ENCODE data around the gene CHAC1. TPM values are rescaled to one million over a fixed set of nuclear protein-coding genes. Genes with fewer than 3 reads are reported as not detected.

The CHAC1 gene
- total RNA-seq, 2 experiments from 2014 or later: 0.42 to 0.47 TPM

DNA sequence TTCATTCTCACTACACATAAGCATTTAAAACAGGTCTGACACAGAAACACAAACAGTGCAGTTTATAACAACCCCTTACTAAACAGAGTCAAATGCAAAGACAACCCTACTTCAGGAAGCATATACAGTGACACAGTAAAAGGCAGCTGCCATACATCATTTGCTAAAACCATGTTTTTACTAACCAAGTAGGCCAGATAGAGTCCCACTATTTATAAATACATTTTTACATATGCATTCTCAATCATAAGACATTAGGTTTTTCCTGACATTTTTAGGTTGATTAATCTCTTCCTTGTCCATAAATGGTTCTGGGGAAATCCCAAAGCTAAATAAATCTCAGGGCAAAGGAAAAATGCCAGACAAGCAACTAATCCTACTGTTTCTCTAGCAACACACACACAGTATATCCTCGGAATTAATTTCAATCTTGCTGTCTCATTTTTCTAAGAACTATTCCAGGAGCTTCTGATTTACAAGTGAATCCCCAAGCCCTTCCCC lies 39.0 kb downstream of the CHAC1 start:
- TF ChIP-seq, protein P1, sequence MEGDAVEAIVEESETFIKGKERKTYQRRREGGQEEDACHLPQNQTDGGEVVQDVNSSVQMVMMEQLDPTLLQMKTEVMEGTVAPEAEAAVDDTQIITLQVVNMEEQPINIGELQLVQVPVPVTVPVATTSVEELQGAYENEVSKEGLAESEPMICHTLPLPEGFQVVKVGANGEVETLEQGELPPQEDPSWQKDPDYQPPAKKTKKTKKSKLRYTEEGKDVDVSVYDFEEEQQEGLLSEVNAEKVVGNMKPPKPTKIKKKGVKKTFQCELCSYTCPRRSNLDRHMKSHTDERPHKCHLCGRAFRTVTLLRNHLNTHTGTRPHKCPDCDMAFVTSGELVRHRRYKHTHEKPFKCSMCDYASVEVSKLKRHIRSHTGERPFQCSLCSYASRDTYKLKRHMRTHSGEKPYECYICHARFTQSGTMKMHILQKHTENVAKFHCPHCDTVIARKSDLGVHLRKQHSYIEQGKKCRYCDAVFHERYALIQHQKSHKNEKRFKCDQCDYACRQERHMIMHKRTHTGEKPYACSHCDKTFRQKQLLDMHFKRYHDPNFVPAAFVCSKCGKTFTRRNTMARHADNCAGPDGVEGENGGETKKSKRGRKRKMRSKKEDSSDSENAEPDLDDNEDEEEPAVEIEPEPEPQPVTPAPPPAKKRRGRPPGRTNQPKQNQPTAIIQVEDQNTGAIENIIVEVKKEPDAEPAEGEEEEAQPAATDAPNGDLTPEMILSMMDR (IDR thresholded peaks at IDR 0.05): no peak
- DNase-seq (no peak), ATAC-seq (ENCODE audit: poor library complexity) (no peak)
- H3K9me3 Mint-ChIP-seq: no peaks in the 10 kb centered on the region
- no peaks in the 10 kb centered on the region for H3K4me1 Mint-ChIP-seq (ENCODE audit: low read depth)
- Histone ChIP-seq H3K27me3 (ENCODE audit: control insufficient read depth in 1 of 2, insufficient read depth in 2 of 2, low read length in 2 of 2) (no peaks in the 10 kb centered on the region), H3K27ac (ENCODE audit: low read depth in 1 of 2, low read length in 2 of 2) (no peak overlapping the region), H3K4me3 (ENCODE audit: low read length) (no peak overlapping the region), H3K36me3 (ENCODE audit: insufficient read depth, low read length) (peaks cover 62% of the 10 kb centered on the region), H3K4me1 (ENCODE audit: insufficient read depth, low read length) (no peaks in the 10 kb centered on the region), H3K9me3 (ENCODE audit: control insufficient read depth in 1 of 2, insufficient read depth in 1 of 2, low read length in 2 of 2) (no peaks in the 10 kb centered on the region)
- H3K36me3 Mint-ChIP-seq (ENCODE audit: low read depth): peaks cover 80% of the 10 kb centered on the region
- no peak overlapping the region for H3K27ac Mint-ChIP-seq
- no peak overlapping the region for H3K4me3 Mint-ChIP-seq
- no peaks in the 10 kb centered on the region for H3K27me3 Mint-ChIP-seq
- intact Hi-C loops (cut with DNase I, micrococcal nuclease): no loop called here
- ChIA-PET CTCF (no interaction called here), POLR2A (no interaction called here)

DNA sequence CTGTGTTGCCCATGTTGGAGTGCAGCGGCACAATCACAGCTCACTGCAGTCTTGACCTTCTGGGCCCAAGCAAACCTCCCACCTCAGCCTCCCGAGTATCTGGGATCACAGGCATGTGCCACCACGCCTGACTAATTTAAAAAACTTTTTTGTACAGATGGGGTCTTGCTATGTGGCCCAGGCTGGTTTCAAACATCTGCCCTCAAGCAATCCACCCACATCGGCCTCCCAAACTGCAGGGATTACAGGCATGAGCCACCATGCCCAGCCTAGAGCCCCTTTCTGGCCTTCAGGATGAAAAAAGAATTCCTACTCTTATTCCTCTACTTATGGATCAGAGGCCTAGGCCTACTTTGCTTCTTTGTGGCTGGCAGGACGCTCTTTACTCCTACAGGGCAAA lies 39.6 kb downstream of the CHAC1 start:
- DNase-seq: no peak
- H3K27me3 Mint-ChIP-seq: no peaks in the 10 kb centered on the region
- no peak overlapping the region for H3K27ac ChIP-seq (ENCODE audit: low read depth in 1 of 2, low read length in 2 of 2)
- peaks cover 80% of the 10 kb centered on the region for H3K36me3 Mint-ChIP-seq (ENCODE audit: low read depth)
- peaks cover 62% of the 10 kb centered on the region for H3K36me3 ChIP-seq (ENCODE audit: insufficient read depth, low read length)
- no peak overlapping the region for H3K4me3 ChIP-seq (ENCODE audit: low read length)
- H3K4me1 Mint-ChIP-seq (ENCODE audit: low read depth): no peaks in the 10 kb centered on the region
- TF ChIP-seq, protein P1 (IDR thresholded peaks at IDR 0.05): no peak
- no peaks in the 10 kb centered on the region for H3K27me3 ChIP-seq (ENCODE audit: control insufficient read depth in 1 of 2, insufficient read depth in 2 of 2, low read length in 2 of 2)
- no peaks in the 10 kb centered on the region for H3K9me3 ChIP-seq (ENCODE audit: control insufficient read depth in 1 of 2, insufficient read depth in 1 of 2, low read length in 2 of 2)
- no peak overlapping the region for H3K27ac Mint-ChIP-seq
- no peaks in the 10 kb centered on the region for H3K4me1 ChIP-seq (ENCODE audit: insufficient read depth, low read length)
- intact Hi-C loops (cut with DNase I, micrococcal nuclease): no loop called here
- ChIA-PET CTCF (no interaction called here), POLR2A (no interaction called here)
- no peak overlapping the region for H3K4me3 Mint-ChIP-seq
- no peak for ATAC-seq (ENCODE audit: poor library complexity)
- H3K9me3 Mint-ChIP-seq: no peaks in the 10 kb centered on the region

DNA sequence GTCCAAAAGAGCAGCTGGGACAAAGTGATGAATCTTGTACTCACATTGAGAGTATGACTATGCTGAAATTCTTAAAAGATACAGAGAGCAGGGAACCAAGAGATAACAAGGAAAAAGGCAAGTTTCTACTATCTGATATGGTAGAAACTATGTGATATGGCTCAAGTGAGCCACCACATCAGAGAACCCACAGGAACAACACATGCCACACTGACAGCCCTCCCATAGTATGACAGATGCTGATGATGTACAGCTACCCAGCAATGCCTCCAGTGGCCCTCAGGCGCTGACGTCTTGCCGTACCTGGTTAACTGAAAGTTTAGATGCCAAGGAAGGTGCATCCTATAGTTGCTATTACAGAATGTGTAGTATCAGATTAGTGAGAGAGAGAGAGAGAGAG lies 42.4 kb downstream of the CHAC1 start:
- POLR2A ChIA-PET: no interaction called here
- Mint-ChIP-seq H3K4me3 (no peak overlapping the region), H3K9me3 (no peaks in the 10 kb centered on the region), H3K27me3 (no peaks in the 10 kb centered on the region), H3K27ac (no peak overlapping the region), H3K4me1 (ENCODE audit: low read depth) (no peaks in the 10 kb centered on the region), H3K36me3 (ENCODE audit: low read depth) (peaks cover 72% of the 10 kb centered on the region)
- Histone ChIP-seq H3K27ac (ENCODE audit: low read depth in 1 of 2, low read length in 2 of 2) (no peak overlapping the region), H3K4me3 (ENCODE audit: low read length) (no peak overlapping the region), H3K36me3 (ENCODE audit: insufficient read depth, low read length) (peaks cover 65% of the 10 kb centered on the region), H3K27me3 (ENCODE audit: control insufficient read depth in 1 of 2, insufficient read depth in 2 of 2, low read length in 2 of 2) (no peaks in the 10 kb centered on the region), H3K4me1 (ENCODE audit: insufficient read depth, low read length) (no peaks in the 10 kb centered on the region), H3K9me3 (ENCODE audit: control insufficient read depth in 1 of 2, insufficient read depth in 1 of 2, low read length in 2 of 2) (no peaks in the 10 kb centered on the region)
- no peak for ATAC-seq (ENCODE audit: poor library complexity)
- intact Hi-C loops (cut with DNase I, micrococcal nuclease): no loop called here
- CTCF ChIA-PET: no interaction called here
- TF ChIP-seq, protein P1 (IDR thresholded peaks at IDR 0.05): no peak
- DNase-seq: no peak

Measured in CD4-positive, alpha-beta T cell (primary cell).